Left ventricle myocardium superior (tissue), 1 donor: Measurements from ENCODE around the gene CIBAR2. TPM values are rescaled to one million over a fixed set of nuclear protein-coding genes. Genes with fewer than 3 reads are reported as not detected.

Experiments used
- ATAC-seq: fragments of 200-7000 bp; cut with Tn5 transposase; one replicate; pipeline ENCODE4 v1.9.1; 2020; ENCODE audit warnings: mild to moderate bottlenecking, moderate library complexity
- DNase-seq: peaks from one replicate; pipeline ENCODE4 v3.0.0-alpha.2; 2020
- intact Hi-C: fragments of 100-400 bp; cut with micrococcal nuclease; formaldehyde crosslinking; loops from one replicate; pipeline ENCODE4 v1.11.0; 2022
- total RNA-seq: library from RNA; stranded (reverse); fragmentation: NEBNext Ultra II Directional; extraction: Animal tissue kit (Norgen Biotek cat#: 25700); gene quantifications from one replicate; pipeline ENCODE4 v1.2.1, GENCODE V29; 2021
- donor health status: DM: no; HTN: yes; CAD: no; lungs with severe emphysema.

The CIBAR2 gene
- total RNA-seq, 1 donor from 2014 or later, result not detected

DNA sequence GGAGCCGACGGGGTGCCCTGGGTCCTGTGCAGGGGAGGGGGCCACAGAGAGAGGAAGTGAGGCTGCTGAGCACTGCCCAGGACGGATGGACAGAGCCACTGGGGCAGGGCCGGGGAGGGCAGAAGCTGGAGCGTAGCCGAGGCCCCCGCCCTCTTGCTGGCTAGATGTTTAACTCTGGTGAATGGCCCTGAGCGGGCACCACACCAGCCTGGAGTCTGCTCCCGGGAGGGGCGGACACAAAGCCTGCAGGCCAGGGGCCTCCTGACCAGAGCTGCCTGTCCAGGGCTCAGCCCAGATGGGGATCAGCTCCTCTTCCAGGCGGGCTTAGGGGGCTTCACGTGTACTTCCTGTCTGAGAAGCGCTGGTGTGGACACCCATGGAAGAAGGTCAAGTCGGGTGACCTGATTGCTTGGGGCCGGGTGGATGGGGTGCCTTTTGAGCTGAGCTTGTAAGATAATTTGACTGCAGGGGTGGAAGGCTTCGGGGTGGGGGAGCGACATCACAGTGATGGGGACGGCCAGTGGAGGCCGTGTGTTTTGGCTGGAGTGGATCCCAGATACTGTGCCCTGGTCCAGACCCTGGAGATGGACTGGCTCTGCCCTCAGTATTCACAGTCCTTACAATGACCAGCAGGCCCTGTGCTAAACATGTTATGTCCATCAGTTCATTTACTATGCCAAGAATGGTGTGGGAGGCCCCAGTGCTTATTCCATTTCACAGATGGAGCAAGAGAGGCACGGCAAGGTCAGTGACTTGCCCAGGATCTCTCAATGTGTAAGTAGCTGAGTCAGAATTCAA lies 33.7 kb upstream of the CIBAR2 start:
- intact Hi-C loops, result no loop called here
- DNase-seq (peak; percentile 35), ATAC-seq (no peak)

DNA sequence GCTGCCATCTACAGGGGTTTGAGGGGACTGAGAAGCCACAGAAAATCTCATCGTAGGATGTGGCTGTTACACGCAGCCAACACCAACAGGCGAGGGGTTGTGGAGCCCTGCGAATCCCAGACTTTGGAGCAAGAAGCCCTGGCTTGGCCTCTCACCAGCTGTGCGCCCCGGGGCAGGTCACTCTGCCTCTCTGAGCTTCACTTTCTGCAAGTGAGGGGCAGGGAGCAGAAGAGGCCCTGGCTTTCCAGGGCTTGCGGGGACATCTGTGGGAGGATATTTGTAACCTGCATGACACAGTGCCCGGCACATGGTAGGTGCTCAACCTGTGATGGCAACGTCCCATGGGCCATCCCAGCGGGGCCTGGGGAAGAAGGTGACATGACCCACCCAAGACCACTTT lies 32.9 kb upstream of the CIBAR2 start:
- DNase-seq (no peak), ATAC-seq (no peak)
- intact Hi-C loops, result no loop called here

DNA sequence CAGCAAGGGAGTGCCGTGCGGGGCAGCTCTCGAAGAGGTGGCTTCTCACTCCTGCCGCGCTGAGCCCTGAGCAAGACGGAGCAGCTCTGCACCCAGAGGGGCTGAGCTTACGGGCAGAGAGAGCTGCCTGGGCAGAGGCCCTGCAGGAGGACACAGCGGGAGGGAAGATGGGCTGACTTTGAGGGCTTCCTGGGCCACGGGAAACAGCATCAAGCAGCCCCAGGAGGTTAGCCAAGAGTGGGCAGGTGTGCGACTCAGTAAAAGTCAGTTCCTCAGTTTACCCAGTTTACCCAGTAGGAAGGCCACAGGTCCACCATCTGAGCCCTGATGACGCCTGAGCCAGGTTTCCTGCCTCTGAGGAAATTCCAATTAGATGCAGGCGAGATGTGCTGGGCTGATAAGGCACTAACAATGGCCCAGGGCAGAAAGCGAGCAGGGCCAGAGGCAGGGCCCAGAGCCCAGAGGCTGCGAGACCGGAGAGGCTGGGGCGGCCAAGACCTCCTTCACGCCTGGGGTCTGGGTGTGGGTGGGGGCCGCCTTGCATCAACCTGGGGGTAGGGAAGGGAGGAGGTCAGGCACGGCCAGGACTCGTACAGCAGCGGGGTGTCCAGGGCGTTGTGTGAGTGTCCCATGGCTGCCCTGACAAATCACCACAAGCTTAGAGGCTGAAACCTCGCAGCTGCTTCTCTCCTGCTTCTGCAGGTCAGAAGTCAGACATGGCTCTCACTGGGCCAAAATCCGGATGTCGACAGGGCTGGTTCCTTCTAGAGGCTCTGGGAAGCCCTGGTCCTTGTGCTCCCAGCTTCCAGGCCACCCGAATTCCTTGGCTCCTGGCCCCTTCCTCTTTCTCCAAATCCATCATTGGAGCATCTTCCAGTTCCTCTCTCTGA lies 32.0 kb upstream of the CIBAR2 start:
- DNase-seq, result peak; percentile 44

GRCh38 chr16:85142771-85143211 lies 30.5 kb upstream of the CIBAR2 start:
- no peak for DNase-seq
- intact Hi-C loops, result no loop called here
- ATAC-seq, result no peak

More for the DNA sequence above, 32.0 kb upstream of the CIBAR2 start:
- peak; percentile 24 for ATAC-seq
- intact Hi-C loops, result no loop called here

DNA sequence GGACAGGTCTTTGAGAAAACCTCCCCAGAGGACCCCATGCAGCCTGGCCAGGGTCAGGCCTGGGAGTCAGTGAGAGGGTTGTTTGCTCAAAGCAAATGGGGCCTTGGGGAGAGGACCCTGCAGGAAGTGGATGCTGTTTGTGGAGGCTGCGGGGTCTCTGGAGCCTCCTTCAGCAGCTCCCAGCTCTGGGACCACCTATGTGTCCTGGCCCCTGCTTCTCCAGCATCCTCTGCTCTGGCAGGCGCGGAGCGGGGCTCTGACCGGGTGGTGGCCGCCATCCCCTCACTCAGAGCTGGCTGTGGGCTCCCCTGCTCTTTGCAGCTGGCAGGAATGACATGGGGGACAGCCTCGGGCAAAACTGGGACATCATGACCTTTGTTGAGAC lies 29.8 kb upstream of the CIBAR2 start:
- ATAC-seq (no peak), DNase-seq (no peak)
- intact Hi-C loops, result no loop called here

DNA sequence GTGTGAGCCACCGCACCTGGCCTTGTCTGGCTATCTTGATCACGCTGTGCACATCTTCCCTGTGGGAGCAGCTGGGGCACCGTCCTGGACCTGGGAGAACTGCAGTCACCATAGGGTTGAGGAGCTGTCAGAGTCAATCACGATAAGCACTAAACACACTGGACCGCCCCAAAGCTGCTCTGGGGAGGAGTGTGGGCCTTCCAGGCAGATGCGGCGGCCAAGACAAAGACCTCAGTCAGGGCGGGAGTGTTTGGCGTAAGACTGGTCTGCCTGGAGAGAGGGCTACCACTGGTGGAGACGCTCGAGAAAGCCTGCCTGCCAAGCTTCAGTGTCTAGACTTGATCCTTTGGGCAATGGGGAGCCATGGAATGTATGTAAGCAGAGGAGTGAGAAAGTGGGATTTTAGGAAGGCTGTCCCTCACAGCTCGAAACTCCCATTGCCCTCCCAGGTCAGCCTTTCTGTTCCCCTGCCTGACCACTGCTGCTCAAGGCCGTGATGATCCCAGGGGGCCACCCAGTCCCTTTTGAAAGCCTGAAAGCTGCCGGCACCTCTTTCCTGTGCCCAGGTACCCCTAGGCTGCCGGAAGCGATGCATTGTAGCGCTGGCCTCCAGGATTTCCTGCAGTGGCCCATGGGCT lies 29.3 kb upstream of the CIBAR2 start:
- no peak for ATAC-seq
- intact Hi-C loops, result no loop called here
- DNase-seq, result no peak

DNA sequence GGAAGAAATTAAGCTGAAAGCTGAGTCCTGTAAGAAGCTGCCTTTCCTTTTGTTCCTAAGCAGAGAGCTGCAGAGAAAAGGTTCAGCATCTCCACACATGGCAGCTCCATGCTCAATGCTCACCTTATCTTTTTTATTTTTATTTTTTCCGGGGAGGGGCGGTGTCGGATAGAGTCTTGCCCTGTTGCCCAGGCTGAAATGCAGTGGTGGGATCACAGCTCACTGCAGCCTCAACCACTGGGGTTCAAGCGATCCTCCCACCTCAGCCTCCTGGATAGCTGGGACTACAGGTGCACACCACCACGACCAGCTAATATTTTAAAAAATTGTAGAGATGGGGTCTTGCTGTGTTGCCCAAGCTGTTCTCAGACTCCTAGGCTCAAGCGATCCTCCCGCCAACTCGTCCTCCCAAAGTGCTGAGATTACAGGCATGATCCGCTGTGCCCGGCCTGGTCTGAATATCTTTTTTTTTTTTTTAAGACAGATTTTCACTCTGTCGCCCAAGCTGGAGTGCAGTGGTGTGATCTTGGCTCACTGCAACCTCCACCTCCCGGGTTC lies 28.3 kb upstream of the CIBAR2 start:
- DNase-seq (no peak), ATAC-seq (no peak)
- intact Hi-C loops, result no loop called here

DNA sequence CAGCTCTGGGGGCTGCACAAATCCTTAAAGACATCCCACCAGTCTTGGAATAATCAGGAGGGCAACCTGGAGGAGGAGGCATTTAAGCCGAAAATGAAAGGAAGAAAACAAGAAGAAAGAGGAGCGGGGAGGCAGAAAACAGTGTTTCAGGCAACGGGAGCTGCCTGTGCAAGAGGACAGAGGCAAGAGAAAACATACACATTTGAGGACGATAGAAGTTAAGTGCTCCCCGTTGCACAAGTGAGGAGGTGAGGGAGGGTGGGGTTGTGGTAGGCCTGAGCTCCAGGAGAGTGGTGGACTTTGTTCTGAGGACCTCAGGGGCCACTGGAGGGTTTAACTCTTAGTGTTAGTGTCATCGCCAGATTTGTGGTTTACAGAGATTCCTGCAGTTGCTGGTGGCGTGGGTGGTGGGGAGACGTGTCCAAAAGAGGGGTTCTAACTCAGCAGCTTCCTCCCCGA lies 27.6 kb upstream of the CIBAR2 start:
- intact Hi-C loops, result no loop called here
- DNase-seq (no peak), ATAC-seq (no peak)

DNA sequence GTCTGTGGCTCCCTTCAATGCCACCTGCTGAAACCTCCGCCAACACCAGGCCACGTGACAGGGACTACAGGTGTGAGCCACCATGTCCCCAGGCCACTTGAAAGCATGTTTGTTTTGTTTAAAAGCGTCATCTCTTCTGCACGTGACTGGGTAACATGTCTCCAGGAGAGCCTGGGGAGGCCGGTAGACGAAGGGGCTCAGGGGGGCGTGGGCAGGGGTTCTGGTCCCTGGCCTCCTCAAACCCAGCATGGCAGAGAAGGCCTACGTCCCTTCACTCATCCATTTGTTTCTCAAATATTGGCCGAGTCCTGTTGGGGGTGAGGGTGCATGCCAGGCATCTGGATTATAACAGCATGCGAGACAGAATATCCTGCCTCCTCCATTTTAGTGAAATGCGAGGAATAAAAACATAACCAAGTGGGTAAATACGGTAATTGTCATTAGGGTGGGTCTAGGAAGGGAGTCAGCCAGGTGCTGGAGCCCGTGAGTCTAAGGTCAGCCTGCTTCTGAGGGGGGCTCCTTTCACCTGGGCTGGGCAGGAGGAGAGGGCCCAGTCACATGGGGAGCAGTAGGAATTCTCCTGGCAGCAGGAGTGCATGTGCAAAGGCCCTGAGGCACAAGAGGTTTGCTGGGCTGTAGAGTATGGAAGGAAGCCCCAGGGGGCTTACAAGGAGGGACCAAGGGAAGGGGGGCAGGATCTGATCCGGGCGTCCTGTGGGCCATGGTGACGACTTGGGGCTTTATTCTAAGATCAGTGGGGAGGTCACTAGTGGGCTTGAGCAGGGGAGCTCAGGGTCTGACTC lies 26.8 kb upstream of the CIBAR2 start:
- intact Hi-C loops, result no loop called here
- ATAC-seq, result no peak
- DNase-seq, result no peak

- no peak for ATAC-seq
- intact Hi-C loops, result no loop called here
- no peak for DNase-seq
Observed at GRCh38 chr16:85138073-85138824, 26.0 kb upstream of the CIBAR2 start.

GRCh38 chr16:85137323-85138072 lies 25.2 kb upstream of the CIBAR2 start:
- ATAC-seq (peak; percentile 92), DNase-seq (peak; percentile 97)
- intact Hi-C loops, result no loop called here

- DNase-seq, result peak; percentile 59
- intact Hi-C loops, result no loop called here
- peak; percentile 58 for ATAC-seq
Observed at GRCh38 chr16:85136702-85137322, 24.5 kb upstream of the CIBAR2 start.

DNA sequence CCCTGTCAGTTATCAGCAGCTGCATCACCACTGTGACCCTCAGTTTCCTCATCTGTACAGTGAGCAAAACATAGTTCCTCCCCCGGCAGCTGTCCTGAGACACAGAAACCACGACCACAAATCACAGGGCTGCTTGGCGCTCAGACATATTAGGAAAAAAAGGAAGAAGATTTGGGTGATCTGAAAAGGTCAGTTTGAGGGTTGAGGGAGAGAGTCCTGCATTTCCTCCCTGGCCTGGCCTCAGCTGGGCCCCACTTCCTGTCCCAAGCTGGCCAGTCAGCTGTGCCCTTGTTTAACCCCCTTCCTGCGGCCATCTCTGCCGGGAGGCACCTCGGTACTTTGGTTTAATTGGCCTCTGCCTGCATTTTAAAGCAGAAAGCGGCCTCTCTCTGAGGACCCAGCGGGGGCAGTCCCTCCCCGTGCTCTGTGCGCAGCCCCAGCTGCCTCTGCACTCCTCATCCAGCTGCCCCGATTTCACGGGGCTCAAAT lies 24.0 kb upstream of the CIBAR2 start:
- peak; percentile 60 for DNase-seq
- peak; percentile 18 for ATAC-seq
- intact Hi-C loops, result no loop called here

- ATAC-seq (no peak), DNase-seq (peak; percentile 69)
- intact Hi-C loops, result no loop called here
Observed at GRCh38 chr16:85134789-85135142, 22.5 kb upstream of the CIBAR2 start.

DNA sequence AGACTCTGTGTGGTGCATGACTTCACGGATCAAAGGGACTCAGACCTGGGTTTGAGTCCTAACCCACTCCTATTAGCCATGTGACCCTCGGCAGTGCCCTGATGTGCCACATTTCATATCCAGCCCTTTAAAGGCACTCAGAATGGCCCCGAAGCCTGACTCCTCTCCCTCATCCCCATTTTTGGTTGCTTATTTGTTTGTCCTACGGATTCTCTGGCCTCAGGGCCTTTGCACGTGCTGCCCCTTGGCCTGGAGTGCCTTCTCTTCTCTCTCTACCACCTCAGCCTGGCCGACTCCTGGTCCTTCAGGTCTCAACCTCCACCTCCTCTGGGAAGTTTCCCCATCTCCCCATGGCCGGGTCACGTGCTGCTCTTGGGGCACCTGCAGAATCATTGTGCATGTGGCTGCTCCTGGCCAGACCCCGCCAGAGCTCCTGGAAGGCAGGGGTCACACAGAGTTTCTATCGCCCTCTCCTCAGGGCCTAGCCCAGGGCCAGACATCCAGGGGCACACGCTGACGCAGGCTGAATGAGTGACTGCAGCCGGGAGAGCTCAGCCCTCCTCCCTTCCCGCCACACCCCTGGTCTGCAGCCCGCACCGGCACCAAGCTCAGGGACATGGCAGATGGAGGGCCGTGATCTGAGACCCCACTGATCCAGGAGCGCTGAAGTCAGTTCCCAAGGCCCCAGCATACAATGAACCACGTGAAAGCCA lies 22.0 kb upstream of the CIBAR2 start:
- no peak for DNase-seq
- ATAC-seq, result no peak
- intact Hi-C loops, result no loop called here

GRCh38 chr16:85133290-85133599 lies 21.0 kb upstream of the CIBAR2 start:
- intact Hi-C loops, result no loop called here
- no peak for DNase-seq
- ATAC-seq, result no peak
